AG04450 (cell line): ENCODE measurements around the gene MED9. TPM values are rescaled to one million over a fixed set of nuclear protein-coding genes. Genes with fewer than 3 reads are reported as not detected.

Experiments used
- CTCF ChIA-PET: fragments of 300-600, 350-600 bp; formaldehyde crosslinking; extraction: SDS; loops from one replicate; lab custom pipeline; 2022; ENCODE audit warnings: antibody characterized with exemption, inconsistent platforms; lab: Charles Lee
- POLR2A ChIA-PET: fragments of 350-600 bp; formaldehyde crosslinking; extraction: SDS; loops from one replicate; lab custom pipeline; 2021; ENCODE audit warnings: antibody characterized with exemption, inconsistent platforms; lab: Yijun Ruan, JAX
- DNase-seq: peaks from one replicate; pipeline ENCODE4 v3.0.0-alpha.2; 2011; ENCODE audit warnings: low read depth, low spot score
- H3K27ac ChIP-seq: one replicate; pipeline ENCODE4 v1.5.1; 2012; ENCODE audit warnings: low read depth, low read length, control low read depth
- H3K27me3 ChIP-seq: one replicate; pipeline ENCODE4 v1.6.0; 2012; ENCODE audit warnings: low read length; ENCODE audit not compliant: control insufficient read depth, insufficient read depth
- H3K4me3 ChIP-seq: 2 replicates; pipeline ENCODE4 v1.5.1; 2011; ENCODE audit warnings: mild to moderate bottlenecking, low read depth, low read length, control low read depth
- H3K9me3 ChIP-seq: 2 replicates; pipeline ENCODE4 v1.5.1; 2012; ENCODE audit warnings: low read length; ENCODE audit not compliant: control insufficient read depth, insufficient read depth
- polyA plus RNA-seq: library from polyadenylated mRNA; depleted of rRNA; stranded (reverse); fragments of >200 nt; gene quantifications from 2 replicates; pipeline ENCODE4 v1.2.3, GENCODE V29; 2011
- TF ChIP-seq, protein P1 (sequence below): IDR thresholded peaks from 2 replicates; pipeline ENCODE4 v1.5.1; 2011; ENCODE audit warnings: low read depth, low read length, control low read depth, inconsistent platforms

Gene MED9
- polyA plus RNA-seq, 1 experiment, result 11.6 TPM

GRCh38 chr17:17499402-17500145 is 22.8 kb downstream of the MED9 start:
- H3K27ac ChIP-seq, result no peak overlapping the region
- POLR2A ChIA-PET, result interaction anchor here (0.5 to 0.7 kb wide), 2 partner anchors 12 to 182 kb away, joined by 3 to 5 read pairs; no protein-coding TSS in a partner anchor
- CTCF ChIA-PET, result interaction anchor here (2.2 kb wide), 1 partner anchor 144 kb away, joined by 11 read pairs; no protein-coding TSS in a partner anchor
- TF ChIP-seq, protein P1, sequence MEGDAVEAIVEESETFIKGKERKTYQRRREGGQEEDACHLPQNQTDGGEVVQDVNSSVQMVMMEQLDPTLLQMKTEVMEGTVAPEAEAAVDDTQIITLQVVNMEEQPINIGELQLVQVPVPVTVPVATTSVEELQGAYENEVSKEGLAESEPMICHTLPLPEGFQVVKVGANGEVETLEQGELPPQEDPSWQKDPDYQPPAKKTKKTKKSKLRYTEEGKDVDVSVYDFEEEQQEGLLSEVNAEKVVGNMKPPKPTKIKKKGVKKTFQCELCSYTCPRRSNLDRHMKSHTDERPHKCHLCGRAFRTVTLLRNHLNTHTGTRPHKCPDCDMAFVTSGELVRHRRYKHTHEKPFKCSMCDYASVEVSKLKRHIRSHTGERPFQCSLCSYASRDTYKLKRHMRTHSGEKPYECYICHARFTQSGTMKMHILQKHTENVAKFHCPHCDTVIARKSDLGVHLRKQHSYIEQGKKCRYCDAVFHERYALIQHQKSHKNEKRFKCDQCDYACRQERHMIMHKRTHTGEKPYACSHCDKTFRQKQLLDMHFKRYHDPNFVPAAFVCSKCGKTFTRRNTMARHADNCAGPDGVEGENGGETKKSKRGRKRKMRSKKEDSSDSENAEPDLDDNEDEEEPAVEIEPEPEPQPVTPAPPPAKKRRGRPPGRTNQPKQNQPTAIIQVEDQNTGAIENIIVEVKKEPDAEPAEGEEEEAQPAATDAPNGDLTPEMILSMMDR, result no peak
- DNase-seq, result no peak
- H3K4me3 ChIP-seq, result no peak overlapping the region
- H3K9me3 ChIP-seq, result peaks cover 7% of the 10 kb centered on the region
- peaks cover 2% of the 10 kb centered on the region for H3K27me3 ChIP-seq

- H3K4me3 ChIP-seq, result no peak overlapping the region
- ChIA-PET CTCF (interaction anchor here (0.9 kb wide), 1 partner anchor 113 kb away, joined by 3 read pairs; no protein-coding TSS in a partner anchor), POLR2A (no interaction called here)
- H3K9me3 ChIP-seq, result peaks cover 7% of the 10 kb centered on the region
- peaks cover 2% of the 10 kb centered on the region for H3K27me3 ChIP-seq
- TF ChIP-seq, protein P1, result peak; percentile 38
- no peak for DNase-seq
- H3K27ac ChIP-seq, result no peak overlapping the region
Observed at GRCh38 chr17:17500999-17501605, 24.3 kb downstream of the MED9 start.

DNA sequence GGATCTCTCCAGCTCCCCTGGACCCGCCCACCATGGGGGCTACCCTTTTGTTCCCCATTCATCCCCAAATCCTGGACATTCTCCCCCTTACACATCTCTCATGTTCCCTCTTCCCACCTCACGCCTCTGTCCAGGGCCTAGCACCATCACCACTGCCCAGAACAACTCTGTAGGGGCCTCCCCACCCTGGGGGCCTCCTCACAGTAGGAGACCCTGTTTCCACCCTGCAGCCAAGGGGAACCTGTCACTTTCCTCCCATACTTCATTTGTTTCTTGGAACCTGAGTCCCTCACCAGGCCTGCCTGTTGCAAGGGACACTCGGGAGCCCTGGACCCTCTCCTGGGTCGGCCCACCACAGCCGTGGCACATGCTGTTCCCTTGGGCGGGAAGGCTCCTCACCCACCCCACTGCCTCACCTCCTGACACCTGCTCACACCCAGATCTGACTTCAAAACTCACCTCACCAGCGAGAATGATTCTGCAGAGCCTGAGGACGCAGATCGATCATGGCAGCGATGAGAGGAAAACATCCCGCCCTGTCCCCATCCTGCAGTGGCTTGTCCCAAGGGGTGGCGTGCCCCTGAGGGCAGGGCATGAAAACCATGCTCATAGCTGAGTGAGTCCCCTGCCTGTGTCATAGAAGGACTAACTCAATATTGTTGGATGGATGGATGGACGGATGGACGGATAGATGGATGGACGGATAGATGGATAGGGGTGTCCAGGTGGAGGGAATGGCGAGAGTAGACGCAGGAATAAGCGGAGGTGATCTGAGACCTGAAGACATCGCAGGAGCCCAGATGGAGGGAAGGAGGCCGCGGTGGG is 26.2 kb downstream of the MED9 start:
- CTCF ChIA-PET, result no interaction called here
- POLR2A ChIA-PET, result no interaction called here
- TF ChIP-seq, protein P1, result no peak
- Histone ChIP-seq H3K4me3 (no peak overlapping the region), H3K27ac (no peak overlapping the region), H3K27me3 (peaks cover 2% of the 10 kb centered on the region), H3K9me3 (no peaks in the 10 kb centered on the region; the same call in 1 of the 2 replicates)
- no peak for DNase-seq

GRCh38 chr17:17503566-17504130 is 26.8 kb downstream of the MED9 start:
- no peaks in the 10 kb centered on the region; the same call in 1 of the 2 replicates for H3K9me3 ChIP-seq
- ChIA-PET POLR2A (no interaction called here), CTCF (no interaction called here)
- peaks cover 2% of the 10 kb centered on the region for H3K27me3 ChIP-seq
- H3K27ac ChIP-seq, result no peak overlapping the region
- no peak overlapping the region for H3K4me3 ChIP-seq
- DNase-seq, result no peak
- TF ChIP-seq, protein P1, result no peak
